Endothelial cell of umbilical vein (primary cell): ENCODE measurements around the gene RBM20. TPM values are rescaled to one million over a fixed set of nuclear protein-coding genes. Genes with fewer than 3 reads are reported as not detected.

Experiments used
- BruUV-seq: library from RNA; stranded (reverse); fragments of 400-500 nt; replicated peaks from 2 replicates; lab custom pipeline; 2021; lab: Mats Ljungman, UMichigan
- CTCF ChIA-PET: fragments of 300-600, 350-600 bp; sonication (Branson Sonifier 250); formaldehyde crosslinking; loops from one replicate; lab custom pipeline; 2021; ENCODE audit warnings: antibody characterized with exemption, inconsistent platforms; lab: Charles Lee
- POLR2A ChIA-PET: fragments of 300-600, 350-600 bp; sonication (Branson Sonifier 250); formaldehyde crosslinking; loops from one replicate; lab custom pipeline; 2021; ENCODE audit warnings: antibody characterized with exemption, inconsistent platforms; lab: Charles Lee
- DNase-seq: peaks from one replicate; pipeline ENCODE4 v3.0.0-alpha.2; 2011; ENCODE audit warnings: low read depth, low spot score
- FAIRE-seq: peaks from 2 replicates; lab custom pipeline; 2011; peaks lifted over from hg19 to GRCh38; lab: Jason Lieb, UNC
- H2AFZ ChIP-seq: 2 replicates; pipeline ENCODE4 v1.6.0; 2012; ENCODE audit warnings: low read depth, low read length, control low read depth, inconsistent platforms
- H3K27ac ChIP-seq: 2 replicates; pipeline ENCODE4 v1.5.1; 2011; ENCODE audit warnings: low read depth, mild to moderate bottlenecking, control low read depth, low read length, moderate library complexity; ENCODE audit not compliant: insufficient read depth
- H3K27me3 ChIP-seq, 2 experiments: 2 replicates each; pipeline versions ENCODE4 v1.6.0 to v1.6.1; 2011; ENCODE audit warnings: low read length in 2 of 2, mixed read lengths in 1 of 2; ENCODE audit not compliant: control insufficient read depth in 2 of 2, insufficient read depth in 2 of 2
- H3K36me3 ChIP-seq, 2 experiments: 2 replicates in 1 of 2; 3 replicates in 1 of 2; pipeline ENCODE4 v1.5.1; 2011; ENCODE audit warnings: low read length in 2 of 2, mild to moderate bottlenecking in 1 of 2, moderate library complexity in 1 of 2; ENCODE audit not compliant: control insufficient read depth in 2 of 2, insufficient read depth in 2 of 2; ENCODE audit errors: extremely low read depth in 1 of 2
- H3K4me1 ChIP-seq: 3 replicates; pipeline ENCODE4 v1.5.1; 2011; ENCODE audit warnings: mild to moderate bottlenecking, low read length; ENCODE audit not compliant: control insufficient read depth, insufficient read depth; ENCODE audit errors: extremely low read depth
- H3K4me2 ChIP-seq: 2 replicates; pipeline ENCODE4 v1.6.1; 2011; ENCODE audit warnings: low read length, control low read depth, mixed read lengths; ENCODE audit not compliant: insufficient read depth
- H3K4me3 ChIP-seq, 3 experiments: fragments of 200-600 bp in 1 of 3; sonication (generic), shearing (Covaris generic) in 1 of 3; replicated peaks in 1 of 3; 2 replicates each; pipeline ENCODE4 v1.5.1; 2011 to 2016; ENCODE audit warnings: control low read depth in 3 of 3, low read length in 3 of 3, mild to moderate bottlenecking in 2 of 3, inconsistent platforms in 1 of 3, low read depth in 1 of 3, moderate library complexity in 1 of 3; ENCODE audit not compliant: insufficient read depth in 1 of 3
- H3K79me2 ChIP-seq: 2 replicates; pipeline ENCODE4 v1.6.0; 2012; ENCODE audit warnings: low read length, inconsistent platforms; ENCODE audit not compliant: control insufficient read depth, insufficient read depth
- H3K9ac ChIP-seq: replicated peaks from 2 replicates; pipeline ENCODE3; 2011; ENCODE audit warnings: low read length, control low read depth; ENCODE audit not compliant: insufficient read depth; ENCODE audit errors: extremely low read depth
- H3K9me1 ChIP-seq: replicated peaks from 3 replicates; pipeline ENCODE4 v1.6.0; 2011; ENCODE audit warnings: mild to moderate bottlenecking, low read length; ENCODE audit not compliant: control insufficient read depth, insufficient read depth; ENCODE audit errors: extremely low read depth
- H3K9me3 ChIP-seq: replicated peaks from 2 replicates; pipeline ENCODE4 v1.5.1; 2012; ENCODE audit warnings: low read length, inconsistent platforms; ENCODE audit not compliant: control insufficient read depth, insufficient read depth
- H4K20me1 ChIP-seq: replicated peaks from 2 replicates; pipeline ENCODE3; 2011; ENCODE audit warnings: mild to moderate bottlenecking, low read length; ENCODE audit not compliant: control insufficient read depth, insufficient read depth; ENCODE audit errors: extremely low read depth
- CTCF ChIP-seq, 2 donors: IDR thresholded peaks; 1 replicate in 1 of 2; 2 replicates in 1 of 2; pipeline ENCODE4 v1.5.1; 2011; ENCODE audit warnings: low read length in 2 of 2, mild to moderate bottlenecking in 2 of 2, moderate library complexity in 2 of 2, control low read depth in 1 of 2, inconsistent platforms in 1 of 2, low read depth in 1 of 2; ENCODE audit not compliant: insufficient read depth in 1 of 2; ENCODE audit errors: extremely low read depth in 1 of 2
- EZH2 ChIP-seq: IDR thresholded peaks from 2 replicates; pipeline ENCODE4 v1.6.1; 2012; ENCODE audit warnings: borderline replicate concordance, low read depth, mild to moderate bottlenecking, moderate library complexity, low read length, inconsistent platforms; ENCODE audit not compliant: severe bottlenecking
- FOS ChIP-seq: IDR thresholded peaks from 2 replicates; pipeline ENCODE4 v1.6.1; 2011; ENCODE audit warnings: mild to moderate bottlenecking, low read length, moderate library complexity, borderline replicate concordance; ENCODE audit not compliant: insufficient read depth
- GATA2 ChIP-seq: IDR thresholded peaks from 2 replicates; pipeline ENCODE4 v1.7.0; 2011; ENCODE audit warnings: low read depth, mild to moderate bottlenecking, moderate library complexity, mixed read lengths, low read length; ENCODE audit not compliant: insufficient read length, insufficient read depth
- JUN ChIP-seq: IDR thresholded peaks from 2 replicates; pipeline ENCODE4 v1.6.1; 2011; ENCODE audit warnings: borderline replicate concordance, low read depth; ENCODE audit not compliant: insufficient read length, insufficient read depth
- MYC ChIP-seq: IDR thresholded peaks from one replicate; pipeline ENCODE4 v1.6.1; 2011; ENCODE audit warnings: mild to moderate bottlenecking, low read depth, low read length
- POLR2A ChIP-seq: IDR thresholded peaks from 2 replicates; pipeline ENCODE4 v1.6.1; 2012; ENCODE audit warnings: low read depth, mild to moderate bottlenecking, control low read depth, low read length
- POLR2AphosphoS5 ChIP-seq: IDR thresholded peaks from 2 replicates; pipeline ENCODE4 v1.6.1; 2012; ENCODE audit warnings: low read depth, mild to moderate bottlenecking, control low read depth, low read length, moderate library complexity; ENCODE audit not compliant: insufficient read depth
- dilution Hi-C: fragments of 300-500 bp; cut with MboI; formaldehyde crosslinking; loops from one replicate; pipeline ENCODE4 v1.15.0; 2019; ENCODE audit warnings: low sequenced_read_pairs; ENCODE audit not compliant: extremely low pct_ligation_motif_present
- intact Hi-C: fragments of 100-400 bp; cut with micrococcal nuclease; formaldehyde crosslinking; loops from one replicate; pipeline ENCODE4 v1.10.0; 2022
- polyA plus RNA-seq, 4 experiments: library from polyadenylated mRNA; depleted of rRNA in 3 of 4; stranded (reverse) in 3 of 4; unstranded in 1 of 4; fragments of >200 nt; gene quantifications; 2 replicates each; pipeline versions ENCODE4 v1.2.1 to v1.2.3, GENCODE V29; 2011 to 2012; ENCODE audit warnings: missing spikeins in 1 of 4
- total RNA-seq: library from RNA; stranded (reverse); gene quantifications from 2 replicates; pipeline ENCODE4 v1.2.3, GENCODE V29; 2021
- TF ChIP-seq, protein P1 (sequence below): IDR thresholded peaks from 2 replicates; pipeline ENCODE4 v1.6.1; 2011; ENCODE audit not compliant: insufficient read depth, insufficient read length

RBM20 gene
- total and polyA plus RNA-seq, 2 donors (not counting 3 experiments of a cell fraction or from before 2014, with no cell fraction given): 0.04 TPM; not detected in 1

- no peaks in the 10 kb centered on the region for H4K20me1 ChIP-seq
- DNase-seq: no peak
- no peak for TF ChIP-seq FOS
- no peak for TF ChIP-seq JUN
- no peak for TF ChIP-seq GATA2
- TF ChIP-seq, protein P1, sequence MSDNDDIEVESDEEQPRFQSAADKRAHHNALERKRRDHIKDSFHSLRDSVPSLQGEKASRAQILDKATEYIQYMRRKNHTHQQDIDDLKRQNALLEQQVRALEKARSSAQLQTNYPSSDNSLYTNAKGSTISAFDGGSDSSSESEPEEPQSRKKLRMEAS: no peak
- TF ChIP-seq CTCF (IDR thresholded peaks at IDR 0.05; ENCODE audit: extremely low read depth in 1 of 2, insufficient read depth in 1 of 2, low read depth in 1 of 2, low read length in 2 of 2): no peak
- no peak for TF ChIP-seq EZH2
- no peak for TF ChIP-seq POLR2A
- TF ChIP-seq MYC: no peak
- no peak for TF ChIP-seq POLR2AphosphoS5
- no peaks in the 10 kb centered on the region for H3K36me3 ChIP-seq
- H3K4me3 ChIP-seq: no peak overlapping the region
- CTCF ChIA-PET: interaction anchor here (3.5 kb wide), 1 partner anchor 48 kb away, joined by 9 read pairs; no protein-coding TSS in a partner anchor
- H3K9ac ChIP-seq: no peak overlapping the region
- H3K9me3 ChIP-seq: no peaks in the 10 kb centered on the region
- no peak overlapping the region for H3K4me2 ChIP-seq
- no peaks in the 10 kb centered on the region for H3K4me1 ChIP-seq
- BruUV-seq: no TSS peak
- FAIRE-seq: no peak
- dilution Hi-C loops: no loop called here
- intact Hi-C loops: no loop called here
- peaks cover 9 to 14% of the 10 kb centered on the region in 2 experiments for H3K27me3 ChIP-seq
- H3K27ac ChIP-seq: no peak overlapping the region
- no peaks in the 10 kb centered on the region for H3K9me1 ChIP-seq
- H2AFZ ChIP-seq: no peak overlapping the region
- POLR2A ChIA-PET: no interaction called here
- H3K79me2 ChIP-seq: no peaks in the 10 kb centered on the region
Measured at GRCh38 chr10:110793886-110794285, 149.8 kb downstream of the RBM20 start.
